OCI-LY1 (cell line): ENCODE measurements around the gene RFTN1.

Experiments used
- EZH2 ChIP-seq: fragments of 200-600 bp; sonication (generic), shearing (Covaris generic); IDR thresholded peaks from 2 replicates; pipeline ENCODE4 v1.8.0; 2017; ENCODE audit warnings: borderline replicate concordance, mixed run types, mild to moderate bottlenecking, antibody characterized with exemption, low read length, moderate library complexity, mixed read lengths
- TF ChIP-seq, protein P1 (sequence below): fragments of 200-600 bp; sonication (generic), shearing (Covaris generic); IDR thresholded peaks from 2 replicates; pipeline ENCODE4 v1.5.1; 2017; ENCODE audit warnings: mild to moderate bottlenecking, antibody characterized with exemption, low read length, moderate library complexity, mixed read lengths

DNA sequence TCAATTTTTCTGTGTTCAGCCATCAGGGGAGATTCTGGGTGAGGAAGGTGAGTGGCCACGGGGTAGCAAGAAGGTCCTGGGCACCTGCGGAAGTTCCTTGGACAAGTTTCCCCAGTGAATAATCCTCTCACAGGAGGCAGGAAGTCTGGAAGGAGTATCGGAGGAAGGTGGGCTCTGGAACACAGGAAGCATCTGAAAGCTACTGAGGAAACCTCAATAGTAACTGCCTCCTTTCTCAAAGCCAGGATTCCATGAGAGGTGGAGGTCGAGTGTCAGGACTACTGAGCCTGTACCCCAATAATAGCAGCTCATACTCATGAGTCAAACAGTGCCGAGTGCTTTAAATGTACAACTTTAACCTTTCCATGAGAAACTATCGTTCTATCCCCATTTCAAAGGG, 137.6 kb downstream of the RFTN1 start:
- TF ChIP-seq, protein P1, sequence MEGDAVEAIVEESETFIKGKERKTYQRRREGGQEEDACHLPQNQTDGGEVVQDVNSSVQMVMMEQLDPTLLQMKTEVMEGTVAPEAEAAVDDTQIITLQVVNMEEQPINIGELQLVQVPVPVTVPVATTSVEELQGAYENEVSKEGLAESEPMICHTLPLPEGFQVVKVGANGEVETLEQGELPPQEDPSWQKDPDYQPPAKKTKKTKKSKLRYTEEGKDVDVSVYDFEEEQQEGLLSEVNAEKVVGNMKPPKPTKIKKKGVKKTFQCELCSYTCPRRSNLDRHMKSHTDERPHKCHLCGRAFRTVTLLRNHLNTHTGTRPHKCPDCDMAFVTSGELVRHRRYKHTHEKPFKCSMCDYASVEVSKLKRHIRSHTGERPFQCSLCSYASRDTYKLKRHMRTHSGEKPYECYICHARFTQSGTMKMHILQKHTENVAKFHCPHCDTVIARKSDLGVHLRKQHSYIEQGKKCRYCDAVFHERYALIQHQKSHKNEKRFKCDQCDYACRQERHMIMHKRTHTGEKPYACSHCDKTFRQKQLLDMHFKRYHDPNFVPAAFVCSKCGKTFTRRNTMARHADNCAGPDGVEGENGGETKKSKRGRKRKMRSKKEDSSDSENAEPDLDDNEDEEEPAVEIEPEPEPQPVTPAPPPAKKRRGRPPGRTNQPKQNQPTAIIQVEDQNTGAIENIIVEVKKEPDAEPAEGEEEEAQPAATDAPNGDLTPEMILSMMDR: no peak
- no peak for TF ChIP-seq EZH2
